ENCODE data around the gene PRICKLE1.

Gene PRICKLE1

GRCh38 chr12:42446761-42447160 lies 142.8 kb downstream of the PRICKLE1 start:
- no peak for DNase-seq

DNA sequence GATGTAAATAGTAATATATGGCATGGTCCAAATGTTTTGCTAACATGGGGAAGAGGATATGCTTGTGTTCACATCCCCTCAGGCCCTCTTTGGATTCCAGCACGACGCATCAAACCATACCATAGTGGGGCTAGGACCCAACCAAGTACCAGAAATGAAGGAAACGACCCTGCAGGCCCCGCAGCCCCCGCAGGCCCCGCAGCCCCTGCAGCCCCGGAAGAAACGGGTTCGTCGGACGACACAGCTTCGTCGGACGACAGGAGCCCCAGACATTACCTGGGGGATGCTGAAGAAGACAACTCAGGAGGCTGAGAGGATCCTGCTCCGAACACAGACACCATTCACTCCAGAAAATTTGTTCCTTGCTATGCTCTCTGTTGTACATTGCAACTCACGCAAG lies 143.7 kb downstream of the PRICKLE1 start:
- DNase-seq = no peak

GRCh38 chr12:42444192-42444943 lies 145.2 kb downstream of the PRICKLE1 start:
- no peak for DNase-seq

GRCh38 chr12:42442888-42443287 lies 146.7 kb downstream of the PRICKLE1 start:
- no peak for DNase-seq

- DNase-seq = no peak
Measured at GRCh38 chr12:42442311-42442759, 147.2 kb downstream of the PRICKLE1 start.

- no peak for DNase-seq
Measured at GRCh38 chr12:42440608-42441007, 148.9 kb downstream of the PRICKLE1 start.

- no peak for DNase-seq
Measured at GRCh38 chr12:42432517-42433140, 156.9 kb downstream of the PRICKLE1 start.

GRCh38 chr12:42428850-42429249 lies 160.7 kb downstream of the PRICKLE1 start:
- no peak for DNase-seq

DNA sequence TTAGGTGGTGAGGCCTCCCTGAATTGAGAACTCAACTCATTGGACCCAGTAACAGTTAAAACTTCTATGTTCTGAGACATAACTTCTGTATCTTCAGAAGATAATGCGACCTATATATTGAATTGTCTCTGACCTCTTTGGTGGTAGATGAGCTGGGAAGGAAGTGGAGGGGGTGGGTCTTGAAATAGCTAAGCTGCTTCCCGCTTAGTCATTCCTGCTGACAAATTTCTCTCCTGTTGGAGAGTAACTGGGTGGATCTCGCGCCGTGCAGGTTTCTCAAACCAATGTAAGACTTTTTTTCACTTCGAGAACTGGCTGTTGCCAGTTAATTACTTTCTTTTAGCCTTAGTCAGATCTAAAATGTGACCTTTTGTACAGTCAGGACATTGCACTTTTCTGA lies 162.8 kb downstream of the PRICKLE1 start:
- DNase-seq = peak in 1 of 2 donors; percentile 22

GRCh38 chr12:42422785-42423184 lies 166.8 kb downstream of the PRICKLE1 start:
- peak; percentile 10 to 13 for DNase-seq

DNA sequence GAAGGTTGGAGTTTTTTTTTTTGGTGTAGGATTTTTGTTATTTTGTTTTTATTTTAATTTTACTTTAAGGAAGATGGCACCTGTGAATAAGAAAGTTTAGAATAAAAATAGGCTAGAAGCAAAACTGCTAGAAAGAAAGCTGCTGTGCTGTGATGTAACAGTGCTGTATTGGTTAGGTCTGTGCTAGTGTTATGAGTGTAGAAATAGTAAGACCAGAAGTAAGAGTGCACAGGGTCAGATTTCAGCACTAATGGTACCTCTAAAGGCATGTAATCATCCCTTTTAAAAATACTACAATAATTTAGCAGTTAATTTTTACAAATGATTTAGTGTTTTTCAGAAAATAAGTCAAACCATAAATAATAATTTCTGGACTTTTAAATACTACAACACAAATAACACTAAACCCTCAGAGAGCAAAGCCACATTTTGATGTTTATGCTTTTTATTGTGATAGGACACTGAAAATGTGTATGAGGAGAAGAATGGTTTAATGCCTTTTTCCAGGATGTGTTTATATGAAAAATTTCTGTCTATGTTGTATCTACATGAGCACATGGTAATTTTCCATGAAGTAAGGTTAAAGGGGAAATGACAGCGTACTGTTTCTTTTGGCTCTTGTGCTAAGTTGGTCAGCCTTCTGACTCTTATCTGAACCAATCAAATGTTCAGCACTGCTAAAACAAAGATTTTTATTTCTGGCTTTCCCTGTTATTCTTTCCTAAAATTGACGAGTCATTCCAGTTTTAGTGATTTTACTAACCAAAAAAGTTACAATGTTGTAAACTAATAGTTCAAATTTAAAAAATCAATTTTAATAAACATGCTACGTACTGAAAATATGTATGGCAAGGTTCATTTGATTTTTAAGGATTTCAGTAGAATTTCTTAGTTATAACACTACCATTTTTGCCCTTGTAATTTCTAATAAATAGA lies 167.4 kb downstream of the PRICKLE1 start:
- DNase-seq = peak; percentile 24 to 27

DNA sequence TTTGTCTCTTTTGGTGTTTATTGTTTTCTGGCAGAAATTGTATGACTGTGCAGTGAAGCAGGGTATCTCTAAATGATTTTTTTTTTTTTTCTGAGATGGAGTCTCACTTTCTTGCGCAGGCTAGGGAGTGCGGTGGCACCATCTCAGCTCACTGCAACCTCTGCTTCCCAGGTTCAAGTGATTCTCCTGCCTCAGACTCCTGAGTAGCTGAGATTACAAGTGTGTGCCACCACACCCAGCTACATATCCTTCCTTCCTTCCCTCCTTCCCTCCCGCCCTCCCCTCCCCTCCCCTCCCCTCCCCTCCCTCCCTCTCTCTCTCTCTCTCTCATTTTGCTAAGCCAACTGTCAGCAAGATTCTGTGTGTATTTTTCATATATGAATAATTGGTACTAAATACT lies 169.2 kb downstream of the PRICKLE1 start:
- DNase-seq = no peak

- no peak for DNase-seq
Measured at GRCh38 chr12:42410340-42410739, 179.2 kb downstream of the PRICKLE1 start.

DNA sequence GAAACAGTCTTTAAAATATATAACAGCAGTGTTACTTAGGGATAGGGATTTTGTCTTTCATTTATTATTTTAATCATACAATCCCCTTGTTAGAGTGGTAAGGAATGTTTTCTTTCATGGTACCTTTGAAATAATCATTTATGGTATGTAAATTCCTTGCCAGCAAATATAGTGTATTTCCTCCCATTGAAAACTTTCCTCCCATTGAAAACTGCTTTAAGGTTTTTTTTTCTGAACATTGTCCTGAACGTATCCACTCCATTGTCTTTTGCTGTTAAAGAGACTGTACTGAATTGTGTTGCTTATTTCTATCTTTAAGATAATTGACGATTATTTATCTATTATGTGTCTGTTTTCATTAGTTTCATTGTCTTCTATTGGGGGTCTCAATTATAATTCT lies 180.1 kb downstream of the PRICKLE1 start:
- no peak for DNase-seq

- no peak for DNase-seq
Measured at GRCh38 chr12:42407306-42407705, 182.2 kb downstream of the PRICKLE1 start.

All from inflammatory macrophage treated with lipopolysaccharide for 1 hour (primary cell).